Esophagus (tissue), 2 donors: ENCODE results near the gene RYR1. TPM values are rescaled to one million over a fixed set of nuclear protein-coding genes. Genes with fewer than 3 reads are reported as not detected.

Experiments
- H3K27ac ChIP-seq, 2 donors: one replicate each; pipeline ENCODE4 v1.5.1; 2013; ENCODE audit warnings: low read depth in 2 of 2, mild to moderate bottlenecking in 2 of 2, inconsistent platforms in 1 of 2, low read length in 1 of 2, moderate library complexity in 1 of 2
- H3K27me3 ChIP-seq, 2 donors: one replicate each; pipeline ENCODE4 v1.6.1; 2013; ENCODE audit warnings: low read length in 2 of 2, control low read depth in 1 of 2, mild to moderate bottlenecking in 1 of 2; ENCODE audit not compliant: insufficient read depth in 2 of 2, control insufficient read depth in 1 of 2
- H3K36me3 ChIP-seq, 2 donors: one replicate each; pipeline ENCODE4 v1.6.1; 2013; ENCODE audit warnings: low read length in 1 of 2; ENCODE audit not compliant: control insufficient read depth in 2 of 2, insufficient read depth in 2 of 2
- H3K4me1 ChIP-seq, 2 donors: one replicate each; pipeline ENCODE4 v1.6.1; 2013; ENCODE audit warnings: low read length in 1 of 2; ENCODE audit not compliant: control insufficient read depth in 2 of 2, insufficient read depth in 2 of 2
- H3K4me3 ChIP-seq, 2 donors: one replicate each; pipeline ENCODE4 v1.5.1; 2013; ENCODE audit warnings: low read length in 2 of 2, mild to moderate bottlenecking in 2 of 2, low read depth in 1 of 2, moderate library complexity in 1 of 2
- H3K9me3 ChIP-seq, 2 donors: one replicate each; pipeline ENCODE4 v1.6.1; 2013; ENCODE audit warnings: mild to moderate bottlenecking in 2 of 2, low read depth in 1 of 2, low read length in 1 of 2, moderate library complexity in 1 of 2; ENCODE audit not compliant: control insufficient read depth in 2 of 2, insufficient read depth in 1 of 2
- WGBS, 2 donors: extraction: QIAGEN DNeasy Blood & Tissue Kit; methylation state at CpG; one replicate each; pipeline ENCODE4 v1.1.7; 2013; 5-methylcytosine and 5-hydroxymethylcytosine counted together
- polyA plus RNA-seq, 2 donors: library from polyadenylated mRNA; stranded (reverse); fragments of 200-250 nt; gene quantifications; one replicate each; pipeline ENCODE4 v1.2.3, GENCODE V29; 2013
- donor health status: healthy with polysubstance abuse.
- donor health status: Bipolar disorder and iron deficiency.

RYR1 gene
- polyA plus RNA-seq, 2 donors, result 8.0 to 8.7 TPM

GRCh38 chr19:38437295-38437694 is 3.8 kb downstream of the RYR1 start:
- Histone ChIP-seq H3K27ac (no peak overlapping the region), H3K4me3 (no peak overlapping the region), H3K36me3 (no peaks in the 10 kb centered on the region), H3K4me1 (peaks cover 3% of the 10 kb centered on the region in 2 donors), H3K27me3 (no peaks in the 10 kb centered on the region), H3K9me3 (no peaks in the 10 kb centered on the region)
- 89 to 91% methylated on average over 6 of the region's 6 CpGs for WGBS, 2 donors

GRCh38 chr19:38437917-38438316 is 4.4 kb downstream of the RYR1 start:
- Histone ChIP-seq H3K9me3 (no peaks in the 10 kb centered on the region), H3K4me1 (peaks cover 3% of the 10 kb centered on the region in 2 donors), H3K27me3 (no peaks in the 10 kb centered on the region), H3K36me3 (no peaks in the 10 kb centered on the region), H3K4me3 (no peak overlapping the region), H3K27ac (no peak overlapping the region)
- 86% methylated on average over 2 of the region's 2 CpGs for WGBS, 2 donors

- H3K4me1 ChIP-seq, result no peaks in the 10 kb centered on the region
- WGBS, 2 donors, result 80 to 82% methylated on average over 14 of the region's 14 CpGs
Measured at GRCh38 chr19:38440592-38440991, 7.1 kb downstream of the RYR1 start.

GRCh38 chr19:38441657-38442348 is 8.3 kb downstream of the RYR1 start:
- Histone ChIP-seq H3K4me3 (no peak overlapping the region), H3K9me3 (no peaks in the 10 kb centered on the region), H3K36me3 (no peaks in the 10 kb centered on the region), H3K4me1 (no peaks in the 10 kb centered on the region), H3K27me3 (no peaks in the 10 kb centered on the region), H3K27ac (no peak overlapping the region)
- 47 to 53% methylated on average over 7 of the region's 7 CpGs for WGBS, 2 donors

More at GRCh38 chr19:38440592-38440991, 7.1 kb downstream of the RYR1 start:
- no peak overlapping the region for H3K4me3 ChIP-seq
- H3K27ac ChIP-seq, result no peak overlapping the region
- H3K36me3 ChIP-seq, result no peaks in the 10 kb centered on the region
- H3K9me3 ChIP-seq, result no peaks in the 10 kb centered on the region
- H3K27me3 ChIP-seq, result no peaks in the 10 kb centered on the region

GRCh38 chr19:38442736-38443135 is 9.2 kb downstream of the RYR1 start:
- no peak overlapping the region for H3K4me3 ChIP-seq
- WGBS, 2 donors, result 78 to 91% methylated on average over 9 of the region's 9 CpGs
- H3K27ac ChIP-seq, result no peak overlapping the region
- H3K4me1 ChIP-seq, result no peaks in the 10 kb centered on the region
- no peaks in the 10 kb centered on the region for H3K9me3 ChIP-seq
- H3K36me3 ChIP-seq, result no peaks in the 10 kb centered on the region
- H3K27me3 ChIP-seq, result no peaks in the 10 kb centered on the region

- Histone ChIP-seq H3K27ac (no peak overlapping the region), H3K4me3 (no peak overlapping the region), H3K27me3 (no peaks in the 10 kb centered on the region), H3K36me3 (no peaks in the 10 kb centered on the region), H3K9me3 (no peaks in the 10 kb centered on the region), H3K4me1 (no peaks in the 10 kb centered on the region)
- 79 to 87% methylated on average over 15 of the region's 15 CpGs for WGBS, 2 donors
Measured at GRCh38 chr19:38443458-38443999, 10.0 kb downstream of the RYR1 start.

GRCh38 chr19:38444026-38444425 is 10.5 kb downstream of the RYR1 start:
- no peak overlapping the region for H3K27ac ChIP-seq
- no peaks in the 10 kb centered on the region for H3K9me3 ChIP-seq
- H3K4me3 ChIP-seq, result no peak overlapping the region
- H3K4me1 ChIP-seq, result no peaks in the 10 kb centered on the region
- no peaks in the 10 kb centered on the region for H3K36me3 ChIP-seq
- 89 to 94% methylated on average over 7 of the region's 7 CpGs for WGBS, 2 donors
- no peaks in the 10 kb centered on the region for H3K27me3 ChIP-seq

GRCh38 chr19:38445362-38445761 is 11.9 kb downstream of the RYR1 start:
- Histone ChIP-seq H3K4me1 (no peaks in the 10 kb centered on the region), H3K27ac (no peak overlapping the region), H3K27me3 (no peaks in the 10 kb centered on the region), H3K36me3 (no peaks in the 10 kb centered on the region), H3K4me3 (no peak overlapping the region), H3K9me3 (no peaks in the 10 kb centered on the region)
- 93% methylated on average over 7 of the region's 7 CpGs for WGBS, 2 donors

GRCh38 chr19:38448225-38448624 is 14.7 kb downstream of the RYR1 start:
- Histone ChIP-seq H3K27me3 (no peaks in the 10 kb centered on the region), H3K36me3 (no peaks in the 10 kb centered on the region), H3K4me1 (peaks cover 0 to 2% of the 10 kb centered on the region in 2 donors), H3K27ac (no peak overlapping the region), H3K4me3 (no peak overlapping the region), H3K9me3 (no peaks in the 10 kb centered on the region)
- 91 to 95% methylated on average over 8 to 9 of the region's 9 CpGs for WGBS, 2 donors

GRCh38 chr19:38449518-38449917 is 16.0 kb downstream of the RYR1 start:
- no peaks in the 10 kb centered on the region for H3K9me3 ChIP-seq
- no peaks in the 10 kb centered on the region for H3K27me3 ChIP-seq
- 76 to 80% methylated on average over 5 of the region's 5 CpGs for WGBS, 2 donors
- no peak overlapping the region for H3K27ac ChIP-seq
- H3K4me3 ChIP-seq, result no peak overlapping the region
- H3K4me1 ChIP-seq, result peaks cover 0 to 2% of the 10 kb centered on the region in 2 donors
- H3K36me3 ChIP-seq, result no peaks in the 10 kb centered on the region
